ENCODE results near the gene PCGF5.

PCGF5 gene

DNA sequence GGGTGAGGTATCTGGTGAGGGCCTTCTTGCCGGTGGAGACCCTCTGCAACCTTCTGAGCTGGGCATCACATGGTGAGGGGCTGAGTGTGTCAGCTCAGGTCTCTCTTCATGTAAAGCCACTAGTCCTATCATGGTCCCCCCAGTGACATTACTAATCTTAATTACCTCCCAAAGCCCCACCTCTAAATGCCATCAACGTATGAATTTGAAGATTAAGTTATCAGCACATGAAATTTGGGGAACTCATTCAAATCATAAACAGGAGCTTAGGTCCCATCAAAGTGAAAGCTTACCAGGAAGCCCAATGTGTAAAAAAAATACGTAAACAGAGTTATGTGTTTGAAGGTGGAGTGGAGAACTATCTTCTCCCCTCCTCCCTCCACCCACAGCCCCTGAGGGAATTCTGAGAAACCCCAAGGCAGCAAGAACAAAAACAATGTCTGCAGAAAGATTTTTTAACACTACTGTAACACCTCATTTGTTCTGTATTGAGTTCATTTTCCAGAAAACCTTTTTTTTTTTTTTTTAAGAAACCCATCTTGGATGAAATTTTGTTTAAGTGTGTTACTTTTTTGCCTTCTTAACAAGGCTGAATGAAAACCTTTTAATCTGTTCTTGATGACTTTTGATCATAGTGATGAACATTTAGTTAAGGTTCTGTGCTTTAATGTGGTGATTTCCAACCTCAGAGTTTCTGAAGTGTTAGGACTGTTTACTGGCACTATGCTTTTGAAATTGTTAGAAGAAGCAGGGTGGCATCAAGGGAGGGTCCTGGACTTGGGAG is 19.1 kb upstream of the PCGF5 start:
- no peak for TF ChIP-seq FOXP2 (optimal IDR thresholded peaks at IDR 0.05; ENCODE audit: borderline replicate concordance, extremely low read depth, extremely low read length, insufficient read depth)
- TF ChIP-seq TAF1 (IDR thresholded peaks at IDR 0.05; ENCODE audit: borderline replicate concordance, insufficient read depth, low read length) = no peak
- no peak for TF ChIP-seq SIN3A (IDR thresholded peaks at IDR 0.05; ENCODE audit: borderline replicate concordance, insufficient read depth, low read length)
- no peak for TF ChIP-seq POLR2AphosphoS5 (IDR thresholded peaks at IDR 0.05; ENCODE audit: low read depth, low read length)
- TF ChIP-seq, protein P1, sequence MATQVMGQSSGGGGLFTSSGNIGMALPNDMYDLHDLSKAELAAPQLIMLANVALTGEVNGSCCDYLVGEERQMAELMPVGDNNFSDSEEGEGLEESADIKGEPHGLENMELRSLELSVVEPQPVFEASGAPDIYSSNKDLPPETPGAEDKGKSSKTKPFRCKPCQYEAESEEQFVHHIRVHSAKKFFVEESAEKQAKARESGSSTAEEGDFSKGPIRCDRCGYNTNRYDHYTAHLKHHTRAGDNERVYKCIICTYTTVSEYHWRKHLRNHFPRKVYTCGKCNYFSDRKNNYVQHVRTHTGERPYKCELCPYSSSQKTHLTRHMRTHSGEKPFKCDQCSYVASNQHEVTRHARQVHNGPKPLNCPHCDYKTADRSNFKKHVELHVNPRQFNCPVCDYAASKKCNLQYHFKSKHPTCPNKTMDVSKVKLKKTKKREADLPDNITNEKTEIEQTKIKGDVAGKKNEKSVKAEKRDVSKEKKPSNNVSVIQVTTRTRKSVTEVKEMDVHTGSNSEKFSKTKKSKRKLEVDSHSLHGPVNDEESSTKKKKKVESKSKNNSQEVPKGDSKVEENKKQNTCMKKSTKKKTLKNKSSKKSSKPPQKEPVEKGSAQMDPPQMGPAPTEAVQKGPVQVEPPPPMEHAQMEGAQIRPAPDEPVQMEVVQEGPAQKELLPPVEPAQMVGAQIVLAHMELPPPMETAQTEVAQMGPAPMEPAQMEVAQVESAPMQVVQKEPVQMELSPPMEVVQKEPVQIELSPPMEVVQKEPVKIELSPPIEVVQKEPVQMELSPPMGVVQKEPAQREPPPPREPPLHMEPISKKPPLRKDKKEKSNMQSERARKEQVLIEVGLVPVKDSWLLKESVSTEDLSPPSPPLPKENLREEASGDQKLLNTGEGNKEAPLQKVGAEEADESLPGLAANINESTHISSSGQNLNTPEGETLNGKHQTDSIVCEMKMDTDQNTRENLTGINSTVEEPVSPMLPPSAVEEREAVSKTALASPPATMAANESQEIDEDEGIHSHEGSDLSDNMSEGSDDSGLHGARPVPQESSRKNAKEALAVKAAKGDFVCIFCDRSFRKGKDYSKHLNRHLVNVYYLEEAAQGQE (IDR thresholded peaks at IDR 0.05; ENCODE audit: insufficient read depth in 1 of 2, low read depth in 2 of 2, low read length in 2 of 2) = no peak

DNA sequence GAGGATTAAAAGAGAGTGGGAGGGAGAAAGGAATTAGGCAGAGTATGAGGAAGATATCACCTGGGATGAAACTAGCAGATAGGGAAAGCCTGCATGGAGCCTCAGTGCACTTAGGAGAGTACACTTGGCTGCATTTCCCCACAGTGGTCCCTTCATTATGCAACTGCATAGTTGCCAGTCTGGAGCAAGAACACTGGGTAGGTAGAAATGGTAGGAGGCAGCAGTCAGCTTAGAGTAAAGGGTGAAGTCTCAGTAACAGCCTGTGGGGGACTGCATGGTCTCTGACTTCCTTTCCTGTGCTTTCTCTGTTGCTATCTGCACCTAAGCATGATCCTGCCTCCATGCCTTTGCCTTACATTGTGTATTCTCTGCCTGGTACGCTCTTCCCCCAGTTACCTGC is 14.0 kb upstream of the PCGF5 start:
- TF ChIP-seq POLR2AphosphoS5 (IDR thresholded peaks at IDR 0.05; ENCODE audit: low read depth, low read length) = no peak
- TF ChIP-seq, protein P1 (IDR thresholded peaks at IDR 0.05; ENCODE audit: insufficient read depth in 1 of 2, low read depth in 2 of 2, low read length in 2 of 2) = no peak
- TF ChIP-seq TAF1 (IDR thresholded peaks at IDR 0.05; ENCODE audit: borderline replicate concordance, insufficient read depth, low read length) = no peak
- no peak for TF ChIP-seq SIN3A (IDR thresholded peaks at IDR 0.05; ENCODE audit: borderline replicate concordance, insufficient read depth, low read length)
- no peak for TF ChIP-seq FOXP2 (optimal IDR thresholded peaks at IDR 0.05; ENCODE audit: borderline replicate concordance, extremely low read depth, extremely low read length, insufficient read depth)

DNA sequence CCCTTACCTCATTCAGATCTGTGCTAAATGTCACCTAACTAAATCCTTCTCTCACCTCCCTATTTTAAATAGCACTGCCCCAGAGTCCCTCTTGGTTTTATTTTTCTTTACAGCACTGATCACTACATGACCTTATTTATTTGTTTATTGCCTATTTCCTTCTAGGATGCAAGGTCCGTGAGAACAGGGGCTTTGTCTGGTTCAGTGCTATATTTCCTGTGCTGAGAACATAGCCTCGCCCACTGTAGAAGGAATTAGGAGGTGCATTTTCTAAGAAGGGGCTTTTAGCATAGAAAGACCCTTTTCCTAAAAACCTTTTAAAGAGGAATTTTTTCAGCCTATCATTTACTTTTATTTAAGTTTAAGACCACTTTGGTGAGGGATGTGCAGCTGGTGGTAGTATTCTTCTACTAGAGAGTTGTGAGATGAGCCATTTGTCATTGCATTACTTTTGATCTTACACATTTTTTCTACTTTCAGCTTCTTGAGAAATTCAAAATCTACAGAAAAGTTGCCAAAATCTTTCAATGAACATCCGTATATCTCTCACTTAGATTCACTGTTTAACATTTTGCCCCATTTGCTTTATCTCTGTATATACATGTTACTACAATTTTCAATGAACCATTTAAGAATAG is 13.5 kb upstream of the PCGF5 start:
- TF ChIP-seq, protein P1 (IDR thresholded peaks at IDR 0.05; ENCODE audit: insufficient read depth in 1 of 2, low read depth in 2 of 2, low read length in 2 of 2) = no peak
- TF ChIP-seq TAF1 (IDR thresholded peaks at IDR 0.05; ENCODE audit: borderline replicate concordance, insufficient read depth, low read length) (no peak), POLR2AphosphoS5 (IDR thresholded peaks at IDR 0.05; ENCODE audit: low read depth, low read length) (no peak), FOXP2 (optimal IDR thresholded peaks at IDR 0.05; ENCODE audit: borderline replicate concordance, extremely low read depth, extremely low read length, insufficient read depth) (no peak), SIN3A (IDR thresholded peaks at IDR 0.05; ENCODE audit: borderline replicate concordance, insufficient read depth, low read length) (no peak)

DNA sequence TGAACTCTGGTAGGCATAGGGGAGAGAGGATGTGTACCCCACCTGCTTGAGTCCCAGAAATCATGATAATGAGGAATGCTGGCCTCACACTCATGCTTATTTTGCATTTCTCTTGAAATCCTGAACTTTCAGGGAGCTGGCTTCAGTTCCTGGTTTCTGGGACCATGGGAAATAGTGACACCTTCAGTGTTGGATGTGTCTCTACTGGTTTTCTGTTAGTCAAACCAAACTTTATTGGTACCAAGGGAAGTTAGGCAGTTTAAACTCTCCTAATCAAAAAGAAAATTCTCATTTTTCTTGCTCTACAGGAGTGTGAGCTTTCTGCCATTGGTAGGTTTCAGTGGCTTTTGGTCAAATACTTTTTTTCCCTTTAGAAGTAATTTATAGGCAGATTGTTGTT is 11.8 kb upstream of the PCGF5 start:
- TF ChIP-seq POLR2AphosphoS5 (IDR thresholded peaks at IDR 0.05; ENCODE audit: low read depth, low read length) (no peak), FOXP2 (optimal IDR thresholded peaks at IDR 0.05; ENCODE audit: borderline replicate concordance, extremely low read depth, extremely low read length, insufficient read depth) (no peak)

DNA sequence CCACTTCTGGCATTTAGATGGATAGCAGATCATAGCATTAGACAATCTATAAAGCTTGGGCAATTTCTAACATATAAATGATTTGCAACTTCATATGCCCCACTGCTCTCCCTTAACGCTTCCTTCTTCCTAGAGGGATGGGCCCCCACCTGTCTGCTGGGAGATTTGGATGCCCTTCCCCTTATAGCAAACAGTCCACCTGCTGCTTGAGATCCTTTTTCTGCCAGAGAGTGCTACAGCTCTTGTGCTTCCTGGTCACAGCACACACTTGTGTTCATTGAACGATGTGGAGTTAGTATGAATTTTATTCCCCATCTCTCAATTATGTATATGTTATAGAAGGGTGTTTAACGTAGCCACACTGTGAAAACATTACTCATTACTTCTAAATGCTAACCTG is 10.4 kb upstream of the PCGF5 start:
- TF ChIP-seq FOXP2 (optimal IDR thresholded peaks at IDR 0.05; ENCODE audit: borderline replicate concordance, extremely low read depth, extremely low read length, insufficient read depth) (no peak), SIN3A (IDR thresholded peaks at IDR 0.05; ENCODE audit: borderline replicate concordance, insufficient read depth, low read length) (no peak), TAF1 (IDR thresholded peaks at IDR 0.05; ENCODE audit: borderline replicate concordance, insufficient read depth, low read length) (no peak), POLR2AphosphoS5 (IDR thresholded peaks at IDR 0.05; ENCODE audit: low read depth, low read length) (no peak)
- TF ChIP-seq, protein P1 (IDR thresholded peaks at IDR 0.05; ENCODE audit: insufficient read depth in 1 of 2, low read depth in 2 of 2, low read length in 2 of 2) = no peak

Measured in PFSK-1 (cell line).